Measurements from ENCODE around the gene COQ10A.

Gene COQ10A
- 51.8 to 60.2 reads per million in 2 donors for total RNA-seq

- DNase-seq = peak; percentile 71 to 90 (median 88)
These were observed at the start of gene COQ10A for GRCh38 chr12:56266693-56267442. Gene COQ10A (plus strand): TSS chr12:56266942. CDS start chr12:56267119, 177 bp downstream.

- no peak for DNase-seq
These were observed 46.9 kb upstream of the COQ10A start for GRCh38 chr12:56219840-56220239.

- no peak for DNase-seq
These were observed 46.0 kb upstream of the COQ10A start for GRCh38 chr12:56220611-56221231.

- no peak for DNase-seq
These were observed 45.4 kb upstream of the COQ10A start for GRCh38 chr12:56221232-56221756.

- DNase-seq = peak; percentile 78 to 93 (median 88)
These were observed 44.8 kb upstream of the COQ10A start, which contains the start of gene RNF41 for GRCh38 chr12:56221757-56222530. Gene RNF41 (minus strand): TSS chr12:56221922. CDS start chr12:56214047, 7,875 bp downstream.

- no peak for DNase-seq
These were observed 44.2 kb upstream of the COQ10A start for GRCh38 chr12:56222531-56222895.

GRCh38 chr12:56223571-56224101 is 43.1 kb upstream of the COQ10A start:
- no peak for DNase-seq

- peak; percentile 86 to 96 (median 93) for DNase-seq
These were observed 42.5 kb upstream of the COQ10A start, which contains the start of gene NABP2 for GRCh38 chr12:56224102-56224701. Gene NABP2 (plus strand): TSS chr12:56224342. CDS start chr12:56224857, 515 bp downstream.

- no peak for DNase-seq
These were observed 41.8 kb upstream of the COQ10A start for GRCh38 chr12:56224954-56225353.

GRCh38 chr12:56229082-56229481 is 37.7 kb upstream of the COQ10A start:
- no peak for DNase-seq

GRCh38 chr12:56229916-56230431 is 36.8 kb upstream of the COQ10A start, which contains the start of gene SLC39A5:
Gene SLC39A5 (plus strand): TSS chr12:56230051. CDS start chr12:56231275, 1,224 bp downstream.
- no peak for DNase-seq

- DNase-seq = no peak
These were observed 36.1 kb upstream of the COQ10A start for GRCh38 chr12:56230432-56231183.

GRCh38 chr12:56231184-56231582 is 35.6 kb upstream of the COQ10A start:
- DNase-seq = no peak

GRCh38 chr12:56234746-56235436 is 31.9 kb upstream of the COQ10A start:
- no peak for DNase-seq

GRCh38 chr12:56236091-56236490 is 30.7 kb upstream of the COQ10A start:
- no peak for DNase-seq

- DNase-seq = no peak
These were observed 29.8 kb upstream of the COQ10A start for GRCh38 chr12:56236985-56237384.

GRCh38 chr12:56237552-56237951 is 29.2 kb upstream of the COQ10A start:
- no peak for DNase-seq

- DNase-seq = no peak
These were observed 25.1 kb upstream of the COQ10A start for GRCh38 chr12:56241424-56242303.

GRCh38 chr12:56242986-56243385 is 23.8 kb upstream of the COQ10A start:
- DNase-seq = no peak
